Epithelial cell of proximal tubule (primary cell): ENCODE data around the gene SNRPE. TPM values are rescaled to one million over a fixed set of nuclear protein-coding genes. Genes with fewer than 3 reads are reported as not detected.

Experiments used
- DNase-seq: peaks from one replicate; pipeline ENCODE4 v3.0.0-alpha.2; 2011; ENCODE audit warnings: low read depth
- H3K4me3 ChIP-seq: 2 replicates; pipeline ENCODE4 v1.5.1; 2011; ENCODE audit warnings: low read depth, mild to moderate bottlenecking, low read length
- CTCF ChIP-seq: conservative IDR thresholded peaks from 2 replicates; pipeline ENCODE4 v1.5.1; 2012; ENCODE audit warnings: low read depth, mild to moderate bottlenecking, low read length
- total RNA-seq: library from RNA; depleted of rRNA; stranded (reverse); fragments of >200 nt; gene quantifications from 2 replicates; pipeline ENCODE4 v1.2.3, GENCODE V29; 2015

SNRPE gene
- total RNA-seq, 1 donor from 2014 or later, result 167 TPM

DNA sequence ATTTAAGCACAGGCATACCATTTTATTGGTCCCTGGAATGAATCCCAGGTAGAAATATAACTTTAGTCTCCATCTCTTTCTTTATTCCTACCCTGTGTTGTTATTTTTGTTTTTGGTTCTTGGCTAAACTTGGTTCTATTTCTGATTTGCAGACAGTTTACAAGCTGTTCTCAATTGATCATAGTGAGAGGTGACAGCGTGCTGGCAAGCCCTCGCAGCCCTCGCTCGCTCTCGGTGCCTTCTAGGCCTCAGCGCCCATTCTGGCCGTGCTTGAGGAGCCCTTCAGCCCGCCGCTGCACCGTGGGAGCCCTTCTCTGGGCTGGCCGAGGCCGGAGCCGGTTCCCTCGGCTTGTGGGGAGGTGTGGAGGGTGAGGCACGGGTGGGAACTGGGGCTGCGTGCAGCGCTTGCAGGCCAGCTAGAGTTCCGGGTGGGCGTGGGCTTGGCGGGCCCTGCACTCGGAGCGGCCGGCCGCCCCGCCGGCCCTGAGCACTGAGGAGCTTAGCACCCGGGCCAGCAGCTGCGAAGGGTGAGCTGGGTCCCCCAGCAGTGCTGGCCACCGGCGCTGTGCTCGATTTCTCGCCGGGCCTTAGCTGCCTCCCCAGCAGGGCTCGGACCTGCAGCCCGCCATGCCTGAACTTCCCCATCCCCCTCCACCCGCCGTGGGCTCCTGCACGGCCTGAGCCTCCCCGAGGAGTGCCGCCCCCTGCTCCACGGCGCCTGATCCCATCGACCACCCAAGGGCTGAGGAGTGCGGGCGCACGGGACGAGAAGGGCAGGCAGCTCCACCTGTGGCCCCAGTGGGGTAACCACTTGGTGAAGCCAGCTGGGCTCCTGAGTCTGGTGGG lies 38.7 kb downstream of the SNRPE start:
- no peak overlapping the region for H3K4me3 ChIP-seq
- no peak for TF ChIP-seq CTCF
- no peak for DNase-seq

- no peak for DNase-seq
- no peak overlapping the region for H3K4me3 ChIP-seq
- no peak for TF ChIP-seq CTCF
These were observed 40.2 kb downstream of the SNRPE start for GRCh38 chr1:203901581-203901980.

DNA sequence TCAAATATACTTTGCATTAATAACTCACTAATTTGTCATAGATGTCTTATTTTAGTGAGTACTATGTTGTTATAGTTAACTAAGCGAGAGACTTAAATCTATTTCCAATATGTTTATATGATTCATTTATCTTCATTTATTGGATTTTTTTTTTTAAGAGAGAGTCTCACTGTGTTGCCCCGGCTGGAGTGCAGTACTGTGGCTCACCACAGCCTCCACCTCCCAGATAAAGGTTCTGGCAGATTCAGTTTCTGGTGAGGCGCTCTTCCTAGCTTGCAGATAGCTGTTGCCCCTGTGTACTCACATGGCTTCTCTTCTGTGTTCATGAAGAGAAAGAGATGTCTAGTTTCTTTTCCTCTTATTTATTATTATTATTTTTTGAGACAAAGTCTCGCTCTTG lies 43.9 kb downstream of the SNRPE start:
- TF ChIP-seq CTCF, result no peak
- no peak for DNase-seq
- H3K4me3 ChIP-seq, result no peak overlapping the region

DNA sequence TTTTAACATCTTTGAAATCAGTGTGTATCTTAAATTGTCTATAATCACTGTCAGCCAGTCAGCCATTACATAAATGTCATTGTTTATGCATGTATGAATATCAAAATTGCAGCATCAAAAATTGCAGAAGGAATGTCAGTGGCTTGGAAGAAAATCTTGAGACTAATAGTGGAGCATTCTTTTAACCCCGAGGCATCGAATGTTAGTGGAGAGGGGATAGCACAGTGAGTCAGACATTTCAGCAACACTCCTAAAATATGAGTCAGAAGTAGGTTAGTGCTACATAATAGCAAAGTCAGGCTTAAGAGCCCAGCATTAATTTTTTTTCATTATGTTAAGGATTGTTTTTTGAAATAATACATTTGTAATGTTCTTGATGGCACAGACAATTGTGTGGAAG lies 45.5 kb downstream of the SNRPE start:
- no peak for TF ChIP-seq CTCF
- peak; percentile 61 for DNase-seq
- no peak overlapping the region for H3K4me3 ChIP-seq

- DNase-seq, result no peak
These were observed 46.5 kb downstream of the SNRPE start for GRCh38 chr1:203907901-203908300.

DNA sequence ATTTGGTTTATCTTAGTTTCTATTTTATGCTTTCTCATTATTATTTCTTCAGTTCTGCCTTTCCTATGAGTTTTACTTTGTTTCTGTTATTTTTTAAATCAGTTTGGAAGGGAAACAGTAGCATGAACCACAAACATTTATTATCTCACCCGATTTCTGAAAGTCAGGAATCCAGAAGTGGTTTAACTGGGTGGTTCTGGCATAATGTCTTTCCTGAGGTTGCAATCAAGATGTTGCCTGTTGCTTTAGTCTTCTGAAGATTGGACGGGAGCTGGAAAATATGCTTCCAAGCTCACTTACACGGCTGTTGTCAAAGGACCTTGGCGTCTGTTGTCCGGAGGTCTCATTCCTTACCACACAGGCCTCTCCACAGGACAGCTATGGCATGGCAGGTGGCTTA lies 50.4 kb downstream of the SNRPE start:
- no peak for DNase-seq
- no peak for TF ChIP-seq CTCF

More at GRCh38 chr1:203907901-203908300, 46.5 kb downstream of the SNRPE start:
- no peak for TF ChIP-seq CTCF
- H3K4me3 ChIP-seq, result no peak overlapping the region

DNA sequence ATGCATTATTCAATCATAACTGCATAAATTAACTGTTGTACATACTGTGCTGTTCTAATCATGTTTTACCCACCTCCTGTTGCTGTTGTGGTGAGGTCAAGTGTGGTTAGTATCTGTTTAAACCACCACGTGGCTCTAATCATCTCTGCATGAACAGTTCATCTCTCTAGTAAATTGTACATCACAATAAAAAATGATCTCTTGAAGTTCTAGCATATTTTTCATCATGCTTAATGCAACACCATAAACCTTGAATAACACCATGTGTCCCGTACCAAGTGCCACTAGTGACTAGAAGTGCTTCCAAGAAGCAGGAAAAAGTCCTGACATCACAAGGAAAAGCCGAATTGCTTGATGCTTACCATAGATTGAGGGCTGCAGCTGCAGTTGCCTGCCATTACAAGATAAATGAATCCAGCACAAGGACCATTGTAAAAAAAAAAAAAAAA lies 51.7 kb downstream of the SNRPE start:
- no peak for DNase-seq
- TF ChIP-seq CTCF, result no peak
- H3K4me3 ChIP-seq, result no peak overlapping the region

More for the DNA sequence above, 50.4 kb downstream of the SNRPE start:
- H3K4me3 ChIP-seq, result no peak overlapping the region
